NAMALWA (cell line): ENCODE measurements around the gene FGF10.

Experiments used
- DNase-seq: peaks from one replicate; pipeline ENCODE4 v3.0.0-alpha.2; 2015; ENCODE audit warnings: low spot score

Gene FGF10

GRCh38 chr5:44356231-44356630, 33.0 kb downstream of the FGF10 start:
- DNase-seq: no peak

GRCh38 chr5:44345871-44346270, 43.3 kb downstream of the FGF10 start:
- peak; percentile 5 for DNase-seq

- no peak for DNase-seq
Measured at GRCh38 chr5:44336708-44337107, 52.5 kb downstream of the FGF10 start.

- no peak for DNase-seq
Measured at GRCh38 chr5:44334622-44335021, 54.6 kb downstream of the FGF10 start.

- DNase-seq: peak; percentile 63
Measured at GRCh38 chr5:44332285-44332971, 56.8 kb downstream of the FGF10 start.

GRCh38 chr5:44331471-44332050, 57.7 kb downstream of the FGF10 start:
- no peak for DNase-seq

GRCh38 chr5:44329716-44330115, 59.5 kb downstream of the FGF10 start:
- DNase-seq: no peak

- no peak for DNase-seq
Measured at GRCh38 chr5:44321144-44321725, 68.0 kb downstream of the FGF10 start.

GRCh38 chr5:44320188-44320587, 69.0 kb downstream of the FGF10 start:
- DNase-seq: no peak

GRCh38 chr5:44318883-44319282, 70.3 kb downstream of the FGF10 start:
- no peak for DNase-seq

- no peak for DNase-seq
Measured at GRCh38 chr5:44312374-44312773, 76.8 kb downstream of the FGF10 start.

- no peak for DNase-seq
Measured at GRCh38 chr5:44300551-44300950, 88.7 kb downstream of the FGF10 start.

- DNase-seq: no peak
Measured at GRCh38 chr5:44299394-44299793, 89.8 kb downstream of the FGF10 start.

- no peak for DNase-seq
Measured at GRCh38 chr5:44294516-44294915, 94.7 kb downstream of the FGF10 start.

- DNase-seq: no peak
Measured at GRCh38 chr5:44292736-44293135, 96.5 kb downstream of the FGF10 start.

- no peak for DNase-seq
Measured at GRCh38 chr5:44278469-44278868, 110.8 kb downstream of the FGF10 start.

- peak; percentile 9 for DNase-seq
Measured at GRCh38 chr5:44275908-44276307, 113.3 kb downstream of the FGF10 start.

GRCh38 chr5:44275329-44275728, 113.9 kb downstream of the FGF10 start:
- no peak for DNase-seq

GRCh38 chr5:44267909-44268308, 121.3 kb downstream of the FGF10 start:
- no peak for DNase-seq

- no peak for DNase-seq
Measured at GRCh38 chr5:44266882-44267576, 122.2 kb downstream of the FGF10 start.

- no peak for DNase-seq
Measured at GRCh38 chr5:44265713-44266112, 123.5 kb downstream of the FGF10 start.

GRCh38 chr5:44260793-44261192, 128.4 kb downstream of the FGF10 start:
- DNase-seq: no peak
